Trophoblast cell (in vitro differentiated cells and primary cell): ENCODE measurements around the gene SMG6.
"Not testable (repeated sequence)": the region's sequence is repeated elsewhere in the genome, so short reads cannot be mapped to it uniquely, and the experiment has no call there.

Source experiments
- DNase-seq, 2 donors: peaks; one replicate each; pipeline ENCODE4 v3.0.0-alpha.2; 2016
- H2AFZ ChIP-seq: 2 replicates; pipeline ENCODE4 v1.6.1; 2013; ENCODE audit warnings: low read length, moderate library complexity, mild to moderate bottlenecking; ENCODE audit not compliant: insufficient read depth, poor library complexity
- H2AK5ac ChIP-seq: 2 replicates; pipeline ENCODE4 v1.6.1; 2013; ENCODE audit warnings: mild to moderate bottlenecking, low read length
- H2BK120ac ChIP-seq: 2 replicates; pipeline ENCODE4 v1.6.1; 2013; ENCODE audit warnings: low read length, mild to moderate bottlenecking, moderate library complexity; ENCODE audit not compliant: insufficient read depth, poor library complexity
- H2BK12ac ChIP-seq: 2 replicates; pipeline ENCODE4 v1.6.1; 2013; ENCODE audit warnings: mild to moderate bottlenecking, low read length, moderate library complexity
- H2BK5ac ChIP-seq: 2 replicates; pipeline ENCODE4 v1.6.1; 2013; ENCODE audit warnings: low read length, low read depth, moderate library complexity, mild to moderate bottlenecking; ENCODE audit not compliant: poor library complexity
- H3K14ac ChIP-seq: 2 replicates; pipeline ENCODE4 v1.6.1; 2013; ENCODE audit warnings: mild to moderate bottlenecking, low read length
- H3K18ac ChIP-seq: 2 replicates; pipeline ENCODE4 v1.6.1; 2013; ENCODE audit warnings: mild to moderate bottlenecking, low read length
- H3K23ac ChIP-seq: 2 replicates; pipeline ENCODE4 v1.6.1; 2013; ENCODE audit warnings: low read length
- H3K27ac ChIP-seq: 2 replicates; pipeline ENCODE4 v1.5.1; 2013; ENCODE audit warnings: low read depth, mild to moderate bottlenecking, inconsistent platforms, low read length, moderate library complexity
- H3K27me3 ChIP-seq: 2 replicates; pipeline ENCODE4 v1.6.1; 2013; ENCODE audit warnings: inconsistent platforms, mild to moderate bottlenecking, low read length, moderate library complexity; ENCODE audit not compliant: insufficient read depth
- H3K36me3 ChIP-seq, 2 experiments: 1 replicate in 1 of 2; 2 replicates in 1 of 2; pipeline ENCODE4 v1.6.1; 2013; ENCODE audit warnings: low read length in 2 of 2, mild to moderate bottlenecking in 2 of 2, moderate library complexity in 1 of 2; ENCODE audit not compliant: insufficient read depth in 2 of 2, control insufficient read depth in 1 of 2
- H3K4ac ChIP-seq: 2 replicates; pipeline ENCODE4 v1.6.1; 2013; ENCODE audit warnings: low read depth, mild to moderate bottlenecking, low read length, moderate library complexity
- H3K4me1 ChIP-seq, 2 experiments: 1 replicate in 1 of 2; 2 replicates in 1 of 2; pipeline ENCODE4 v1.6.1; 2013; ENCODE audit warnings: low read length in 2 of 2, mild to moderate bottlenecking in 2 of 2, moderate library complexity in 1 of 2; ENCODE audit not compliant: insufficient read depth in 2 of 2, control insufficient read depth in 1 of 2
- H3K4me2 ChIP-seq: 2 replicates; pipeline ENCODE4 v1.6.1; 2013; ENCODE audit warnings: inconsistent platforms, mild to moderate bottlenecking, low read length, moderate library complexity
- H3K4me3 ChIP-seq: 2 replicates; pipeline ENCODE4 v1.5.1; 2013; ENCODE audit warnings: mild to moderate bottlenecking, low read depth, low read length, inconsistent platforms
- H3K79me1 ChIP-seq: one replicate; pipeline ENCODE4 v1.6.1; 2013; ENCODE audit warnings: low read length
- H3K79me2 ChIP-seq: 2 replicates; pipeline ENCODE4 v1.6.1; 2013; ENCODE audit warnings: low read length, mild to moderate bottlenecking; ENCODE audit not compliant: control insufficient read depth, insufficient read depth, poor library complexity
- H3K9ac ChIP-seq: 2 replicates; pipeline ENCODE4 v1.6.1; 2013; ENCODE audit warnings: mild to moderate bottlenecking, low read length
- H3K9me3 ChIP-seq: 2 replicates; pipeline ENCODE4 v1.6.1; 2013; ENCODE audit warnings: low read depth, mild to moderate bottlenecking, control low read depth, inconsistent platforms, low read length; ENCODE audit not compliant: insufficient read depth
- H4K12ac ChIP-seq: 2 replicates; pipeline ENCODE4 v1.6.1; 2013; ENCODE audit warnings: low read depth, mild to moderate bottlenecking, low read length, moderate library complexity
- H4K8ac ChIP-seq: 2 replicates; pipeline ENCODE4 v1.6.1; 2013; ENCODE audit warnings: low read depth, mild to moderate bottlenecking, low read length, moderate library complexity
- H4K91ac ChIP-seq: one replicate; pipeline ENCODE4 v1.6.1; 2013; ENCODE audit warnings: low read depth, mild to moderate bottlenecking, low read length, moderate library complexity
- WGBS: extraction: QIAGEN DNeasy Blood & Tissue Kit; methylation state at CpG from one replicate; pipeline ENCODE4 v1.1.7; 2013; ENCODE audit warnings: missing lambda C conversion rate; ENCODE audit not compliant: insufficient read length, insufficient coverage; ENCODE audit errors: extremely low coverage; 5-methylcytosine and 5-hydroxymethylcytosine counted together

Gene SMG6

DNA sequence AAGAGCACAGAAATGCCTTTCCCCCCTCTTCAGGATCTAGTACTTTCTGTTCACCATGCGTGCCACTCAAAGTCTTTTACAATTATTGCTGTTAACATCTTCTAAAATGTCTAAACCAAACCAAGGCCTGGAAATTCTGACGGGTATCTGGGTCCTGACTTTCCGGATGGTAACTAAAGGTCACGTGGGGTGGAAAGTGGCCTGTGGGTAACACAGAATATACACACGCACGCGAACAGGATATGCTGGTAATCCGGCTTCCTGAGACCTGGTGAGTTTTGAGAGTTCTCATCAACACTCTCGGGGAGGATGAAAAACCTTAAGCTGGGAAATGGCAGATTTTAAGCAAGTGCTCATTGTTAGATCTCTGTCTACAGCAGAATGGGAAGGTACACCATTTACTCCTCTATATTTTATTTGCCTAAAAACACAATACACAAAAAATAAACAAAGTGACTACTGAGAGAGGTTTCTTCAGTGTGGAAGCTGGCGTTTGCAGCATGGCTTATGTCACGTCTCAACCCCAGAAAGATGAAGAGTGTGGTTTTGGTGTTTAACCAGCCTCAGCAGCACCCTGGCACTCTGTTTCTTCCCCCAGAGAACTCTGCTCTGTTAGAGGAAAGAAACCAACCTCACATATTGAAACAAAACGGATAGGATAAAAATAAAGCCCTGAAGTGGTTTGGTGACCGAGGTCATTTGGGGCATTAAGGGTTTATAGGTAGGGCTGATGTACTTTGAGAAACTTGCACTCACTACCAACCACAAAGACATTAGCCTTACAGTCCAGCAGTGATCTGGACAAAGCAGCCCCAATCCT is 37.3 kb downstream of the SMG6 start:
- Histone ChIP-seq H3K4ac (no peak overlapping the region), H2AK5ac (no peak overlapping the region), H3K18ac (no peak overlapping the region), H3K9me3 (no peaks in the 10 kb centered on the region), H3K4me1 (no peaks in the 10 kb centered on the region), H3K4me2 (no peak overlapping the region), H3K79me2 (no peaks in the 10 kb centered on the region), H2BK12ac (no peak overlapping the region), H3K27ac (no peak overlapping the region), H4K91ac (no peak overlapping the region), H4K12ac (no peak overlapping the region), H3K27me3 (no peaks in the 10 kb centered on the region), H3K79me1 (no peaks in the 10 kb centered on the region), H3K4me3 (no peak overlapping the region), H2BK5ac (no peak overlapping the region), H2BK120ac (no peak overlapping the region), H3K9ac (no peak overlapping the region), H2AFZ (no peak overlapping the region), H3K23ac (no peak overlapping the region), H3K36me3 (peaks cover 4 to 6% of the 10 kb centered on the region in 2 experiments), H3K14ac (no peak overlapping the region), H4K8ac (no peak overlapping the region)
- no CpG with 5 or more reads among the region's 13 CpGs for WGBS
- no peak for DNase-seq

GRCh38 chr17:2265166-2265565 is 38.4 kb downstream of the SMG6 start:
- no CpG with 5 or more reads among the region's 10 CpGs for WGBS
- not testable (repeated sequence) for DNase-seq

GRCh38 chr17:2264067-2264860 is 39.3 kb downstream of the SMG6 start:
- Histone ChIP-seq H4K12ac (no peak overlapping the region), H3K79me1 (no peaks in the 10 kb centered on the region), H3K18ac (no peak overlapping the region), H2BK120ac (no peak overlapping the region), H2BK5ac (no peak overlapping the region), H3K36me3 (peaks cover 2 to 4% of the 10 kb centered on the region in 2 experiments), H3K4me2 (no peak overlapping the region), H2BK12ac (no peak overlapping the region), H3K27ac (no peak overlapping the region), H2AFZ (no peak overlapping the region), H3K79me2 (no peaks in the 10 kb centered on the region), H2AK5ac (no peak overlapping the region), H4K91ac (no peak overlapping the region), H3K9me3 (no peaks in the 10 kb centered on the region), H3K14ac (no peak overlapping the region), H3K27me3 (no peaks in the 10 kb centered on the region), H3K23ac (no peak overlapping the region), H4K8ac (no peak overlapping the region), H3K4ac (no peak overlapping the region), H3K4me3 (no peak overlapping the region), H3K4me1 (peaks cover 0 to 5% of the 10 kb centered on the region in 2 experiments), H3K9ac (no peak overlapping the region)
- 100% methylated on average over 1 of the region's 10 CpGs for WGBS
- no peak for DNase-seq

More at GRCh38 chr17:2265166-2265565, 38.4 kb downstream of the SMG6 start:
- H3K9me3 ChIP-seq, H3K36me3 ChIP-seq, H2BK120ac ChIP-seq, H3K14ac ChIP-seq, H2BK12ac ChIP-seq, H4K91ac ChIP-seq, H3K4me3 ChIP-seq, H3K9ac ChIP-seq, H3K4ac ChIP-seq, H2BK5ac ChIP-seq, H4K8ac ChIP-seq, H3K4me1 ChIP-seq, H3K18ac ChIP-seq, H3K27ac ChIP-seq, H4K12ac ChIP-seq, H3K79me2 ChIP-seq, H2AFZ ChIP-seq, H3K27me3 ChIP-seq, H2AK5ac ChIP-seq, H3K23ac ChIP-seq, H3K79me1 ChIP-seq, H3K4me2 ChIP-seq: not testable (repeated sequence)

DNA sequence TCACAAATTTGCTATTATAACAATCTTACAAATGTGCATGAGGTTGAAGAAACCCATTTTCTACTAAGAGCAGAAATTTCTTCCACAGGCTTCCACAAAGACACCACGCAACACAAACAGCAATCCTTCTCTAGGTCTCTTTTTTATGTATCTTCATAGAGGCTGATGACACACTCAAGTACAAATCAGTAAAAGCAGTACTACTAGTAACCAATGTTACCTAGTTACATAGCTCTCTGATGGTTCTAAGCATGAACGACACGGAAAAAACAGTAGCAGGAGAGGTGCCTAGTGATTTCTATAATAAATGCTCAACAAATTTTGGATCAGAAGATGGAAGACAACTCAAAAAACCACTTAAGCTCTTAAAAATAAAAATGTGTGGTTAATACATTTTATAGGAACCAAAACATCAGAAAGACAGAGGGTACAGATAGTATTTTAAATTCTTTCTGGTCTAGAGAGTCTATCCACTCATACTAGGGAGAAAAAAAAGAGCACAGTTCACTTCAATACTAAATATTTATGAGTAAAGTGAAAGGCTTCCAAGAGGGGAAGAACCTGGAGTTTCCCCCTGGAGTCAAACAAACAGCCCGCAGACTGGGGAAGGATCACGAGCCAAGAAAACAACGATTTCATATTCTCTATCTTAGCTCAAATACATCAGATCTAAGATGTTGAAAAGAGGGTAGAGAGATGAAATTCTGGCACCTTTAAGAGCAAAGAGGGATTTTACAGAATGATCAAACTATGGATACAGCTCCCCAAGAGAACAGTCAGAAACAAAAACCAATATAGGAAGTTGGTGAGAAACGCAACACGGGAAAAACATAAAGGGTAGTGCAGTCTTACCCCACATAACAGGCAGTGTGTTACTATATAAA is 40.2 kb downstream of the SMG6 start:
- Histone ChIP-seq H3K4me3 (no peak overlapping the region), H3K4ac (no peak overlapping the region), H3K79me1 (no peaks in the 10 kb centered on the region), H3K36me3 (peaks cover 2 to 4% of the 10 kb centered on the region in 2 experiments), H2BK12ac (no peak overlapping the region), H3K4me2 (no peak overlapping the region), H2BK5ac (no peak overlapping the region), H3K27me3 (no peaks in the 10 kb centered on the region), H3K4me1 (peaks cover 0 to 5% of the 10 kb centered on the region in 2 experiments), H3K9me3 (no peaks in the 10 kb centered on the region), H3K27ac (no peak overlapping the region), H3K18ac (no peak overlapping the region), H3K14ac (no peak overlapping the region), H3K9ac (no peak overlapping the region), H4K91ac (no peak overlapping the region), H2AK5ac (no peak overlapping the region), H3K79me2 (no peaks in the 10 kb centered on the region), H4K8ac (no peak overlapping the region), H2AFZ (no peak overlapping the region), H3K23ac (no peak overlapping the region), H2BK120ac (no peak overlapping the region), H4K12ac (no peak overlapping the region)
- no peak for DNase-seq
- no CpG with 5 or more reads among the region's 8 CpGs for WGBS
